A673 (cell line): ENCODE measurements around the gene ANK3. TPM values are rescaled to one million over a fixed set of nuclear protein-coding genes. Genes with fewer than 3 reads are reported as not detected.

Experiments
- BruUV-seq: library from RNA; stranded (reverse); fragments of 400-500 nt; replicated peaks from 2 replicates; lab custom pipeline; 2021; lab: Mats Ljungman, UMichigan
- CTCF ChIA-PET: fragments of 300-600 bp; sonication (Branson Sonifier 250); formaldehyde crosslinking; loops from one replicate; lab custom pipeline; 2022; ENCODE audit warnings: antibody characterized with exemption; lab: Charles Lee
- POLR2A ChIA-PET: fragments of 300-600 bp; sonication (Branson Sonifier 250); formaldehyde crosslinking; loops from one replicate; lab custom pipeline; 2022; ENCODE audit warnings: antibody characterized with exemption; ENCODE audit not compliant: low non-redundant PET; lab: Charles Lee
- DNase-seq: peaks from one replicate; pipeline ENCODE4 v3.0.0-alpha.2; 2015; ENCODE audit warnings: low spot score
- H3K27ac ChIP-seq: fragments of 200-600 bp; sonication (generic); 2 replicates; pipeline ENCODE4 v1.5.1; 2016; ENCODE audit warnings: mixed run types, low read depth, mild to moderate bottlenecking, mixed read lengths, antibody characterized with exemption, low read length; ENCODE audit not compliant: poor library complexity, severe bottlenecking
- H3K27me3 ChIP-seq: fragments of 200-600 bp; sonication (generic); replicated peaks from 2 replicates; pipeline ENCODE4 v1.6.1; 2017; ENCODE audit warnings: mixed run types, low read depth, mild to moderate bottlenecking, mixed read lengths, antibody characterized with exemption, low read length; ENCODE audit not compliant: insufficient read depth, poor library complexity
- H3K36me3 ChIP-seq: fragments of 200-600 bp; sonication (generic); 2 replicates; pipeline ENCODE4 v1.6.1; 2016; ENCODE audit warnings: mixed run types, mild to moderate bottlenecking, mixed read lengths, antibody characterized with exemption, low read length; ENCODE audit not compliant: insufficient read depth, poor library complexity, severe bottlenecking
- H3K4me1 ChIP-seq: fragments of 200-600 bp; sonication (generic); 2 replicates; pipeline ENCODE4 v1.6.1; 2017; ENCODE audit warnings: mixed run types, mild to moderate bottlenecking, mixed read lengths, antibody characterized with exemption, low read length; ENCODE audit not compliant: insufficient read depth, poor library complexity, severe bottlenecking
- H3K4me3 ChIP-seq: fragments of 200-600 bp; sonication (generic); 2 replicates; pipeline ENCODE4 v1.5.1; 2016; ENCODE audit warnings: low read depth, mixed run types, mild to moderate bottlenecking, mixed read lengths, low read length; ENCODE audit not compliant: poor library complexity, severe bottlenecking
- H3K9me3 ChIP-seq: fragments of 200-600 bp; sonication (generic); 2 replicates; pipeline ENCODE4 v1.6.1; 2016; ENCODE audit warnings: mixed run types, low read depth, mild to moderate bottlenecking, mixed read lengths, antibody characterized with exemption, low read length; ENCODE audit not compliant: poor library complexity, severe bottlenecking
- EZH2 ChIP-seq: fragments of 200-600 bp; sonication (generic); IDR thresholded peaks from 2 replicates; pipeline ENCODE4 v1.6.1; 2017; ENCODE audit warnings: borderline replicate concordance, low read depth, mild to moderate bottlenecking, mixed read lengths, antibody characterized with exemption, low read length; ENCODE audit not compliant: poor library complexity, severe bottlenecking
- intact Hi-C: fragments of 100-400 bp; cut with micrococcal nuclease; formaldehyde crosslinking; loops from one replicate; pipeline ENCODE4 v1.10.0; 2022; ENCODE audit not compliant: unreplicated experiment
- total RNA-seq: library from RNA; stranded (reverse); gene quantifications from 2 replicates; pipeline ENCODE4 v1.2.3, GENCODE V29; 2021
- TF ChIP-seq, protein P1 (sequence below): fragments of 300-800, 200-600 bp; sonication (generic); conservative IDR thresholded peaks from 2 replicates; pipeline ENCODE4 v1.5.1; 2017; ENCODE audit warnings: low read depth, mild to moderate bottlenecking, antibody characterized with exemption, low read length, moderate library complexity, mixed read lengths

ANK3 gene
- total RNA-seq, 1 experiment from 2014 or later, result 13.5 TPM

DNA sequence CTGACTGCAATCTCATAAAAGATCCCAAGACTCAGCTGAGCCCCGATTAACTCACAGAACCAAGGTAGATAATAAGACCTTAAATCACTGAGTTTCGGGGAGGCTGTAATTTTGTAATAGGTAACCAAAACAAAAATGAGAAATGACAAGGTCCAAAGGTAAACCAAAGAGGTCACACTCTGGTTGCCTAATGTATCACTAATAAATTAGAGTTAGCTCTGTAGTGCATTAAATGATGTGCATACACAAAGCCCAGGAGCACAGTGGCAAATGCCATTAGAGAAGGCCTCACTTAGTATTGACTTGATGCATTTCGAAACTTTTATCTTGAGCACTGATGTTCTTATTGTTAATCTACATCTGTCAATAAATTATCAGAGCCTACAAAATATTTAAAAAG lies 245.6 kb downstream of the ANK3 start:
- BruUV-seq, result no TSS peak

DNA sequence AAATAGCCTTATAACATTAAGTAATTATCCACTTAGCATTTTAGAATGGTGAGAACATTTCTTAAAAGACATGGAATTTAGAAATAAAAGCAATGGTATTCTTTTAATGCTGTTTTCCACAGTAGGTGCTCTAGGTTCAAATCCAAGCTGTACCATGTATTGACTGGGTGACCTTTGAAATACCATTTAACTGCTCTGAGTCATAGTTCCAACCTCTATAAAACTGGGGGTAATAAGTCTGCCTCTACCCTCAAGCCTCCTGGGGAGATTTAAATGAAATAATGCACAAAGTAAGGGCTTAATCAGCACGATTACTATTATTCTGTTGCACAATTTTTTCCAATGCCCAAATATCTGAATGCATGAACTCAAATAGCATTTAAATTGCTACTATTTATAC lies 246.9 kb downstream of the ANK3 start:
- BruUV-seq, result no TSS peak
- Histone ChIP-seq H3K4me1 (peaks cover 12% of the 10 kb centered on the region), H3K4me3 (no peak overlapping the region), H3K9me3 (no peaks in the 10 kb centered on the region), H3K27ac (no peak overlapping the region), H3K36me3 (no peaks in the 10 kb centered on the region), H3K27me3 (no peaks in the 10 kb centered on the region)
- POLR2A ChIA-PET, result no interaction called here
- intact Hi-C loops, result no loop called here
- CTCF ChIA-PET, result no interaction called here
- TF ChIP-seq EZH2, result no peak
- peak; percentile 27 for DNase-seq

More for the DNA sequence above, 245.6 kb downstream of the ANK3 start:
- no peaks in the 10 kb centered on the region for H3K36me3 ChIP-seq
- no peaks in the 10 kb centered on the region for H3K9me3 ChIP-seq
- H3K27ac ChIP-seq, result no peak overlapping the region
- H3K4me1 ChIP-seq, result peaks cover 12% of the 10 kb centered on the region
- CTCF ChIA-PET, result no interaction called here
- intact Hi-C loops, result no loop called here
- POLR2A ChIA-PET, result no interaction called here
- TF ChIP-seq EZH2, result no peak
- DNase-seq, result no peak
- H3K27me3 ChIP-seq, result no peaks in the 10 kb centered on the region
- H3K4me3 ChIP-seq, result no peak overlapping the region

DNA sequence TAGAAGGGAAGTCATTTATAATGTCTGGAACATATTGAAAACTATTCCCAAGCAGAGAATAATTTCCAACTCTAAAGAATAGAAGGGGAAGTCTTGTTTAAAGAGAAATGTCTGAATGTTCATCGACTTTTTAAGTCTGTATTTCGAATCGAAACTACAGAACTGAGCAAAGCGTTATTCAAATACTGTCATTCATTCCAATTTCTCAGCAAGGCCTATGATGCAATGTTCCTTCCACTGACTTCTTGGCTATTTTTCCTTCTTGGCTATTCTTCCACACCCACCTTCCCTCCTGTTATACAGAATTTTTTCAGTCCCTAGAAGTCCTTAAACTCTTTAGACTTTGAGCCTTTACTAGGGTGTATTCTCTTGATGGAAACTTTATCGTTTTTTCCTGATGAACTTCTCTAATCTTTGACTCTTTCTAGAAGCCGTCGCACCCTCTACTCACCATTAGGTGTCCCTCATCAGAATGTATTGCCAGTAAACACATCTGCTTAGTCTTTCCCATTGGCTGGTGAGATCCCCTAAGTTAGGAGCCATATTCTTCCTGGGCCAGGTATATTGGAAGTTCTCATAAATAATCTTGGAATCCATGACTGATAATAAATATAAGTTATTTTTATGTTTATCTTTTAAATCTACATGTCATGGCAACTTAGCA lies 247.6 kb downstream of the ANK3 start:
- peaks cover 12% of the 10 kb centered on the region for H3K4me1 ChIP-seq
- H3K27ac ChIP-seq, result no peak overlapping the region
- BruUV-seq, result no TSS peak
- no peak overlapping the region for H3K4me3 ChIP-seq
- TF ChIP-seq, protein P1, sequence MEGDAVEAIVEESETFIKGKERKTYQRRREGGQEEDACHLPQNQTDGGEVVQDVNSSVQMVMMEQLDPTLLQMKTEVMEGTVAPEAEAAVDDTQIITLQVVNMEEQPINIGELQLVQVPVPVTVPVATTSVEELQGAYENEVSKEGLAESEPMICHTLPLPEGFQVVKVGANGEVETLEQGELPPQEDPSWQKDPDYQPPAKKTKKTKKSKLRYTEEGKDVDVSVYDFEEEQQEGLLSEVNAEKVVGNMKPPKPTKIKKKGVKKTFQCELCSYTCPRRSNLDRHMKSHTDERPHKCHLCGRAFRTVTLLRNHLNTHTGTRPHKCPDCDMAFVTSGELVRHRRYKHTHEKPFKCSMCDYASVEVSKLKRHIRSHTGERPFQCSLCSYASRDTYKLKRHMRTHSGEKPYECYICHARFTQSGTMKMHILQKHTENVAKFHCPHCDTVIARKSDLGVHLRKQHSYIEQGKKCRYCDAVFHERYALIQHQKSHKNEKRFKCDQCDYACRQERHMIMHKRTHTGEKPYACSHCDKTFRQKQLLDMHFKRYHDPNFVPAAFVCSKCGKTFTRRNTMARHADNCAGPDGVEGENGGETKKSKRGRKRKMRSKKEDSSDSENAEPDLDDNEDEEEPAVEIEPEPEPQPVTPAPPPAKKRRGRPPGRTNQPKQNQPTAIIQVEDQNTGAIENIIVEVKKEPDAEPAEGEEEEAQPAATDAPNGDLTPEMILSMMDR, result peak; percentile 31; the same call in 1 of the 2 replicates
- no peak for TF ChIP-seq EZH2
- no peaks in the 10 kb centered on the region for H3K27me3 ChIP-seq
- ChIA-PET CTCF (no interaction called here), POLR2A (no interaction called here)
- DNase-seq, result no peak
- H3K9me3 ChIP-seq, result no peaks in the 10 kb centered on the region
- no peaks in the 10 kb centered on the region for H3K36me3 ChIP-seq
- intact Hi-C loops, result no loop called here

DNA sequence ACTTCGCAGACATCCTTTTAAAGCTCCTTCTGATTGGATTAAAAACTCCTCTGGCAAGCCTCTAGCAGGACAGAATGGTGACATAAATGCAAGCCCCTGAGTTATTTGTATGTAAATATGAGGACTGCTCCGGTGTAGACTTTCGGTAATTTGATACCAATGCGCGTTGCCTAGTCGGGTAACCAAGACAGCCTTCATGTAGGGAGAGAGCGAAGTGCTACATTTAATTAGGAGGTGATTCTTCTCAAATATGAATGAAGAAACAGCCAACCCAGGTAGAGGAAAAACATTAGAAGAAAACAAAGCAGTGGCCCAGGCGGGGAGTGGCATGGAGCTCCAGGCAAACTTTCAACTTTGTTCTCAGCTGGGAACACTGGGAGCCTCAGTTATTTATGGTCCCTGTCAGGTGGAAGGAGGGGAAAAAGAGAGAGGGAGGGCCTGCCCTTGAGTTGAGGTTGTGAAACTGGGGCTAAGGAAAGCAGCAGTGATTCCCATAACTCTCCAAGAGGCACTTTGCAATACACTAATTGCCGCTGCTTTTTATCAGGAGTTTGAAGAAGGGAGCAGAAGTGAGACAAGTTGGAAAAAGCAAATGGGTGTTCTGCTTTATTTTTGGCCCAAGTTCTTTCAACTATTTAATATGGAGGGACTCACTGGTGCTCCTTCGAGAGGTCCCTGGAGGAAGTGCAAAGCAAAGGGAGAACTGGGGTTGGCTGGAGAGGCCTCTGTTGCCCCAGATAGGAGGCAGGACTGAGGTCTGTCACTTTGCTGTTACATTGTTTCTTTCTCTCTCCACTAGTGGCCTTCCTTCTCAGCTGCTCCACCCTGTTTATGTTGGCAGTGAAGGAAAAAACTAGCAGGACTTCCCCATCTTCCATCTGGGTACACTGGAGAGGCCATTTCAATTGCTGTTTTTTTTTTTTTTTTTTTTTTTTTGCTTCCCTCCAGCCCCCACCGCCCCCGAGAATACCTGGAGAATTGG lies 248.7 kb downstream of the ANK3 start:
- Histone ChIP-seq H3K27ac (no peak overlapping the region), H3K36me3 (no peaks in the 10 kb centered on the region), H3K4me1 (peaks cover 12% of the 10 kb centered on the region), H3K27me3 (no peaks in the 10 kb centered on the region), H3K9me3 (no peaks in the 10 kb centered on the region), H3K4me3 (peak overlapping the region; percentile 29)
- TF ChIP-seq EZH2, result no peak
- TF ChIP-seq, protein P1, result no peak
- ChIA-PET POLR2A (no interaction called here), CTCF (no interaction called here)
- intact Hi-C loops, result no loop called here
- peak; percentile 71 for DNase-seq
- no TSS peak for BruUV-seq
